HG03558 (cell line): ENCODE measurements around the gene SCAMP4.
"Not testable (repeated sequence)": the region's sequence is repeated elsewhere in the genome, so short reads cannot be mapped to it uniquely, and the experiment has no call there.

Source experiments
- ATAC-seq: cut with Tn5 transposase; IDR thresholded peaks from one replicate; pipeline ENCODE4 v1.9.1; 2021; ENCODE audit warnings: moderate number of reproducible peaks; ENCODE audit not compliant: unreplicated experiment; ENCODE audit errors: extremely low read depth

The SCAMP4 gene

DNA sequence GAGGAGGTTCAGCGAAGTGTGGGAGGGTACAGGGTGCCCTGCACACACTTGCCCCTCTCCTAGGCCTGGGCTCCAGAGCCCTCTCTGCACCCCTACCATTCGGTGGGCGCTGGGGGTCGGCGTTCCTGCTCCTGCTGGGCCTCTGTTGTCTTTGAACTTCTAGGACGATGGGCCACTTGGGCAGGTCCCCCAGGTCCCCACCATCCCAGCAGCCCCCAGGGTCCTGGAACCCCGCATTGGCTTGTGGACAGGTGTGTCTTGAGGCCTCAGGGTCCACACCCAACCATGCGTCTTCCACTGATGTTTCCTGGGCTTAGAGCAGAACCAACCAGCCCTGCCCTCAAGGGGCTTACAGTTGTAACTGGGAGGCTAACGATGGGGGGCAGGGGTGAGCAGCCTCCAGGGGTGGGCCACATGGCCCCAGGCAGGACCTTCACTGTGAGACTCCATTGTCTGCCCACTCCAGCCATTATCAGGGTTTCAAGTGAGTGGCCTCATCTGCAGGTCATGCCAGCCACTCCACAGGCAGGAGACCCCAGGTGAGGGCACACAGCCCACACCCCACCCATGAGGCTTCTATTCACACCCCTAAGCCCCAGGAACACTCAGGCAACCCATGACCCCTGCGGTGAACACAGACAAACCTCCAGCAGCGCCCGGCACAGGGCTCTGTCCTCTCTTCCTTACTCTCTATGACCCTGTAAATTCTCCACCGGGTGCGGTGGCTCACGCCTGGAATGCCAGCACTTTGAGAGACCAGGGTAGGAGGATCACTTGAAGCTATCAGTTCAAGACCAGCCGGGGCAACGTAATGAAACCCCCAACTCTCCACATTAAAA is 39.8 kb upstream of the SCAMP4 start:
- ATAC-seq = no peak

DNA sequence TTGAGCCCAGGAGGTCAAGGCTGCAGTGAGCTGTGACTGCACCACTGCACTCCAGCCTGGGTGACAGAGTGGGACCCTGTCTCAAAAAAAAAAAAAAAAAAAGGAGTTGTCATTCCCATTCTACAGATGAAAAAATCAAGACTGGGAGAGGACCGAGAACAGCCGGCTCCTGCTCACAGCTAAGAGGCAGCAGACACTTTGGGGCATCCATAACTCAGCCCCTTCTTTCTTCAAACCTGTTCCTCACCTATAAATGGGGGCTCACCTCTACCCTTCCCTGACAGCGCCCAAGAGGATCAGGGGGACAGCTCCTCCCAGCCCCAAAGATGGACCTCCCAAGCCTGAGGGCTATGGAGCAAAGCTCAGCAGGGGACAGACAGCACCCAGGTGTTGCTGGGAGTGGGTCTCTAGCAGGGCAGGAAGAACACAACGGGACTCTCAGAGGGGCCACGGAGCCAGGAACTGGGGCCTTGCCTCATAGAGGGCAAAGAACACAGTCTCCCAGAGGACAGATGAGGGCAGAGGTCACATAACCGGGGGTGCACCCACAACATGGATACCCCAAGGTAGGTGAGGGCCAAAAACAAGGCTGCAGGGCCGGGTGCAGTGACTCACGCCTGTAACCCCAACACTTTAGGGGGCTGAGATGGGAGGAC is 38.4 kb upstream of the SCAMP4 start:
- ATAC-seq = no peak

GRCh38 chr19:1867349-1867724 is 37.9 kb upstream of the SCAMP4 start:
- no peak for ATAC-seq

- ATAC-seq = no peak
Observed at GRCh38 chr19:1868971-1869370, 36.2 kb upstream of the SCAMP4 start.

DNA sequence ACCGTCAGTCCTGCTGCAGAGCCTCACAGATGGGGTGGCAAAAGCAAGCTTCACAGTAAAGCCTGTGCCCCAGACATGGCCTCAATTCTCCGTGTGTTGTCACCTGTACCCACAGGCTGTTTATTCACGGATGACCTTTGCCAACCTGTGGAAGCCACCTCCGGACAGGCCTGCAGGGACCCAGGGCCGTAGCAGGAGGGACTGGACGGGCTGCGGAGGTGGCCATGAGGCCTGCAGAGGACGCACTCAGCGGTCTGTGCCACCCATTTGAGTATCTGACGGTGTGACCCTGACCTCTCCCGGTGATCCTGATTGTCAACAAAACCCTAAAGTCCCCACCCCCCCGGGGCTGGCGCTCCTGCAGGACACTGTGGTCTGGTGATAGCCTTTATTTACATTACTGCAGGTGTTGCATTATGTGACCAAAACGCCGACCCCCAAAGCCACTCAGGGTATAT is 34.0 kb upstream of the SCAMP4 start:
- ATAC-seq = no peak

DNA sequence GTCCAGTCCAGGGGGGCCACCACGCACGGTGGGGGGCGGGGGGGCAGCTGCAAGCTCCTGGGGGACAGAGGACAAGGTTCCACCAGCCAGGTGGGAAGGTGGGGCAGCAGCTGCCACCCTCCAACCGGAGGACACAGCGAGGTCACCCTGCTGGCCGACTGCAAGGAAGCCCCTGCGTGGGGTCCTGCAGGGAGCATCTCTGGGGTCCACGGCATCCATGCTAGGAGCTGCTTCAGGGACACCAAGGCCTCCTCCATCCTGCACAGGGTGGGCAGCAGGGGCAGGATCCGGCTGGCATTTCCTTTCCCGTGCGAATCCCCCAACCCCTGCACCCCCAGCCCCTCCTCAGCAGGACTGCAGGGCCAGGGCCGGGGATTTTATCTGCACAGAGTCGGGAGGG is 33.6 kb upstream of the SCAMP4 start:
- no peak for ATAC-seq

DNA sequence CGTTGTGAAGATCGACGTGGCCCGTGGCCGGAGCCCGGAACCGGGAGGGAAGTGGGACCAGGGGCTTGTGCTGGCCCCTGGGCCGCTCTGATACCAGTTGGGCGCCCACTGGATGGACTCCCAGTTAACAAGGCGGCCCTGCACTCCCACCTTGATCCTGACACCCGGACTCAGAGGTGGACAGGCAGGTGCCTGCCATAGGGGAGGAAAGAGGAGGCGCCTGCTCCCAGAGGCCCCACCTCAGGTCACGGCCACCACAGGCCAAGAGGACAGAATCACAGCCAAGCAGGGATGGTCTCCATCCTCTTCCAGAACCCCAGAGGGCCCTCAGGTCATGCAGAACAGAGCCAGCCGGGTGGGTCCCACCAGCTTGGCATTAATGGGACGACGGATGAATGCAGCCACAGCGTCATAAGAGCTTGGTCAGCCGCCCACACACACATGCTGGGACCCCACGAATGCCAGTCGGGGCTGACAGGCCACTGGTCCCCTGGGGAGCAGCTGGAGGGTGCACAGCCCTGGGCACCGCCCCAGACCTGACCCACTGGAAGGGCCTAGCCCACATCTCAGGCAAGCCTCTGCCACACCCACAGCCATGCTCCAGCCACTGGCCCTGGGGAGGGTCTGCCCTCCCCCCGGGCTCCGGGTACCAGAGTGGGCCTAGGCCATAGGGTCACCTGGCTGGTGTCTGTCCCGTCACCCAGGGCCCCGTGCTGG is 32.2 kb upstream of the SCAMP4 start:
- ATAC-seq = no peak

- no peak for ATAC-seq
Observed at GRCh38 chr19:1873524-1874473, 31.4 kb upstream of the SCAMP4 start.

- ATAC-seq = no peak
Observed at GRCh38 chr19:1874554-1875185, 30.5 kb upstream of the SCAMP4 start.

DNA sequence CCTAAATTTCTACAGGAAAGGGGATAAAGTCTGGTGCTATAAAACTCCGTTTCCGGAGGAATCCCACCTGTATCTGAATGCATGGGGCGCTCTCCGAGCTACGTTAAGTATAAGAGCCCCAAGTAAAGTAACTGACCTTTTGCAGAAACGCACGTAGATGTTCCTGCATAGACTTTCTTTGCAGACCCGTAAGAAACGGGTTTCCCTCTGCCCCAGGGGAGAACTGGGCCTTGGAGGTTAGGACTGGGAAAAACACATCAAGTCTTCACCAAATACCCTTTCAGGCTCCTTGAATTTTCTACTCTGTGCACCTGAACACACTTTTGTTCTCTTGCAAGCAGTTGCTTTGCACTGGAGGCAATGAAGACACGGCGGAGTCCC is 29.9 kb upstream of the SCAMP4 start:
- ATAC-seq = not testable (repeated sequence)

GRCh38 chr19:1875646-1876495 is 29.3 kb upstream of the SCAMP4 start:
- no peak for ATAC-seq

DNA sequence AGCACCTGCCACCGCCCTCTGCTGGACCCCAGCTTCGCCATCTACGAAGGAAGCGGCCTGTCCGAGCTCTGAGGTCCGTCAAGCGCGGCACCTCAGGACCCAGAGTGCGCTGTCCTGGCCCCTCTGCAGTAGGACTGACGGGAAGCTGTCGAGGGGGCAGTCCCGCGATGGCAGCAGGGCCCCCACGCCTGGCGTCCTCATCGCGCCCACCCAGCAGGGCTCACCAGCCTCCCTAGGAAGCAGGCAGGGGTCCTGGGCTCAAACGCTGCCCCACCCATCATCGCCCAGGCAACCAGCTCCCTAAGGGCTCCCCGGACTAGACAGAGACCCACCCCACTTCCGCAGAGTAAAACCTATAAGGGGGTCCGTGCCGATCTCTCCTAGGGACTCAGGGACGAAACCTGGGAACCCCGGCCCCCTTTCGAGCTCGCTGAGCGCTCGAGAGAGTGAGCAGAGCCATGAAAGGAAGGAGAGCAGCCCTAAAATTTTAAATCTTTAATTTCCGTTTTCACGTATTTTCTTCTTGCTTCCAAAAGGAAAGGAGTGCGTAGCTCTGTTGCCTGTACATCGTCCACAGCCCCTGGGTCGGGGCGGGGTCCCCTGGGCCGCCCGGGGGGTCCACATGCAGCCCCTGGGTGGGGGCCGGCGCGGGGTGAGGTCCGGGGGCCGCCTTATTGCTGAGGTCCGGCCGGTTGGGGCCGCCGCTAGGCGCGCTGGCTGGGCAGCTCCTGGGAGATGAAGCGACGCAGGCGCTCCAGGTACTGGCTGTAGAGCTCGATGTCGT is 28.5 kb upstream of the SCAMP4 start:
- ATAC-seq = not testable (repeated sequence)

- ATAC-seq = not testable (repeated sequence)
Observed at GRCh38 chr19:1877280-1877660, 27.9 kb upstream of the SCAMP4 start.

GRCh38 chr19:1878583-1878982 is 26.6 kb upstream of the SCAMP4 start:
- ATAC-seq = not testable (repeated sequence)

DNA sequence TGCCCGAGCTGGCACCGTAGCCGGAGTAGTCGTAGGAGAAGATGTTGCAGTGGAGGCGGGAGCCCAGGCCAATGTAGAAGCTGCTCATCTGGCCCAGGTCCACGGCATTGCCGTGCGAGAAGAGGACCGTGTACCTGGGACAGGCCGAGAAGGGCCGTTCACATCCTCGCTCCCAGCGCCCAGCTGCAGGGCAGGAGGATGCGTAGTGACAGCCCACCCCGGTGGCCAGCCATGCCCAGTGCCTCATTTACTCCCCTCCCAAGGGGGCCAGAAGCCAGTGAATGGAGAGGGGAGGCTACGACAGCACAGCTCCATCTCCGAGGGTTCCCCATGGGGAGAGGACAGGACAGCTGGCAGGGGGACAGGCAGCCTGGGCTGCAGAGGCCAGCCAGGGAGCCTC is 25.2 kb upstream of the SCAMP4 start:
- ATAC-seq = not testable (repeated sequence)

DNA sequence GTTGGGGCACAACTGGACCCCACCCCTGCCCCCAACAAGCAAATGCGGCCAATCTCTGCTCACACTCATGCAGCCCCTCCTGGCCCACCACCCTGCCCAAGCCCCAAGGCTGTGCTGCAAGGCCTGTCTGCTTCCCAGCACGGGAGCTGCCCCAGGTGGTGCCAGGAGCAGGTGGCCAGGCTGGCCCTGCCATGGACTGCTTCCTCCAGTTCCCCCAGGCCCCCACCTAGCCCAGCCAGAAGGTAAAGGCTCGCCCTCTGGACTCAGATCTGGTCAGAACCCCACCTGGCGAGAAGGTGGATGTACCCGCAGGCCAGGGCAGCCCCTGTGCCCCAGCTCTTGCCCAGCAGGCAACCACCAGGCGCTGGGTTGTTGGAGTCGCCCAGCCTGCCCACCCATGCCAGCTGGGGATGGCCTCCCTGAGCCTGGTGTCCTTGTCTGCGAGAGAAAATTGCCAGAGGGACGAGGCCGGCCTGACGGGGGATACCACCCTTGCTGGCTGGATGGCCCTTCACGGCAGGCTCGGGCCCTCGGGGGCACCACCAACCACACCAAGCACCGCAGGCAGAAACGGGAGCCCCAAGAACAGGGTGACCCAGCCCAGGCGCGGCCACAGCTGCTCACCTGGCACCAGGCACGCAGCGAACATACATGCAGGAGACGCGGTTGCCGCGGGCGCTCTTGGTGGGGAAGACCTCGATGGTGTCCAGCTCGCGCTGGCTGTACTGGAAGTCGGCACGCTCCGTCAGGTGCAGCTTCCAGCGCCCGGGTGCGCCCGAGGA is 24.4 kb upstream of the SCAMP4 start:
- ATAC-seq = no peak

DNA sequence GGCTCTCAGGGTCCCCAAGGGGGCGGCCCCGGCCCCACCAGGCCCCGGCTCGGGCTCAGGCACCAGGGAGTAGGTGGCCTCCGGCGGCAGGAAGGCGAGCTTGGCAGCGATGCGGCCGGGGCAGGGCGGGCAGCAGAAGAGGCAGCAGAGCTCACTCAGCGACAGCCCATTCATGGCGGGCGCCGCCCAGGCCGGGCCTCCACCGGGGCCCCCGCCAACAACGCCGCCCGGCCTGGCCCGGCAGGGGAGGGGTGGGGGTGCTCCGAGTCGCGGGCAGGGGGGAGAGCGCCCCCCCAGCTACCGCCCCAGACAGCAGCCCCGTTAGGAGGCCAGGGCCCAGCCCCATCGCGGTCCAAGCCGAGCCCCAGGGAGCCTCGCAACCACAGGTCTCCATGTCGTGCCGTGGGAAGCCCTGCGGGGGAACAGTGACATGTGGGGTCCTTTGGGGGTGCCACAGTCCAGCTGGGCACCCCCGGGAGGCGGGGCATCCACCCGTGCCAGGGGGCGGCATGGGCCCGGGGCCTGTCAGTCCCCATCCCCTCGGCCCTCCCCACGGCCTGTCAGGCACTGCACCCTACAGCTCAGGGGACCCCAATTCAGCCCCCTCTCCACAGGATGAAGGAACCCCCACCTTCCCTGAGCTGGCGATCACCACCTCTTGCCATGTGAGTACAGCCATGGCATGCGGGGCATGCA is 23.7 kb upstream of the SCAMP4 start:
- ATAC-seq = not testable (repeated sequence)
